ENCODE measurements around the gene RRP15.

The RRP15 gene

GRCh38 chr1:218330043-218330623 is 45.0 kb downstream of the RRP15 start:
- no peak overlapping the region for H4K8ac ChIP-seq (ENCODE audit: low read depth, low read length)
- no peak overlapping the region for H2BK12ac ChIP-seq (ENCODE audit: low read length)
- H3K4me2 ChIP-seq (ENCODE audit: low read length) = no peak overlapping the region
- no peak overlapping the region for H2AK5ac ChIP-seq (ENCODE audit: low read length)
- H2AFZ ChIP-seq (ENCODE audit: insufficient read depth, low read length, poor library complexity) = no peak overlapping the region
- no peak overlapping the region for H3K18ac ChIP-seq (ENCODE audit: low read length)
- no peak overlapping the region for H3K23ac ChIP-seq (ENCODE audit: low read length)
- H3K9ac ChIP-seq (ENCODE audit: low read length) = no peak overlapping the region
- no peak overlapping the region for H3K27ac ChIP-seq (ENCODE audit: low read depth, low read length)
- H3K4me1 ChIP-seq (ENCODE audit: control insufficient read depth in 1 of 2, insufficient read depth in 2 of 2, low read length in 2 of 2) = no peaks in the 10 kb centered on the region
- H3K27me3 ChIP-seq (ENCODE audit: insufficient read depth, low read length) = no peaks in the 10 kb centered on the region
- H2BK120ac ChIP-seq (ENCODE audit: insufficient read depth, low read length, poor library complexity) = no peak overlapping the region
- H4K12ac ChIP-seq (ENCODE audit: low read depth, low read length) = no peak overlapping the region
- no peaks in the 10 kb centered on the region for H3K36me3 ChIP-seq (ENCODE audit: control insufficient read depth in 1 of 2, insufficient read depth in 2 of 2, low read length in 2 of 2)
- no peaks in the 10 kb centered on the region for H3K79me2 ChIP-seq (ENCODE audit: control insufficient read depth, insufficient read depth, low read length, poor library complexity)
- H2BK5ac ChIP-seq (ENCODE audit: low read depth, low read length, poor library complexity) = no peak overlapping the region
- H4K91ac ChIP-seq (ENCODE audit: low read depth, low read length) = no peak overlapping the region
- no CpG with 5 or more reads among the region's 4 CpGs for WGBS (ENCODE audit: extremely low coverage, insufficient coverage, insufficient read length)
- no peak overlapping the region for H3K14ac ChIP-seq (ENCODE audit: low read length)
- no peak overlapping the region for H3K4me3 ChIP-seq (ENCODE audit: low read depth, low read length)
- no peak overlapping the region for H3K4ac ChIP-seq (ENCODE audit: low read depth, low read length)
- no peaks in the 10 kb centered on the region for H3K79me1 ChIP-seq (ENCODE audit: low read length)
- peak in 1 of 2 donors; percentile 67 for DNase-seq
- no peaks in the 10 kb centered on the region for H3K9me3 ChIP-seq (ENCODE audit: insufficient read depth, low read depth, low read length)

DNA sequence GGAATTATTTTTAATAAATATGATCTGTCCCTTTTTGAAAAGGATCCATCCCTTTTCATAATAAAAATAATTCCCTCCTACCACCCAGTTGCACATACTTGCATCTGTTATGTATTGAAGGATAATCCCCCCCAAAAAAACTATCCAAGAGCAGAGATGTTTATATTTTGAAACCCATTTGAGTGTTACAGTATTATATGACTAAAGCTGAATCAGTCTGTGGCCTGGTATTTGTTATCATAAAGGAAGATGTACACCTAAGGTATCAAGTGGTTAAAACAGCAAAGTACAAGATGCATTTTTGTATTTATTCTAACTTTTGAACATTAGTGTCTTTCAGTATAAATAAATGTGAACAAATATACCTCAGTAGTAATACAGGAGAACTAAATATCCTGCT is 47.3 kb downstream of the RRP15 start:
- DNase-seq = no peak

DNA sequence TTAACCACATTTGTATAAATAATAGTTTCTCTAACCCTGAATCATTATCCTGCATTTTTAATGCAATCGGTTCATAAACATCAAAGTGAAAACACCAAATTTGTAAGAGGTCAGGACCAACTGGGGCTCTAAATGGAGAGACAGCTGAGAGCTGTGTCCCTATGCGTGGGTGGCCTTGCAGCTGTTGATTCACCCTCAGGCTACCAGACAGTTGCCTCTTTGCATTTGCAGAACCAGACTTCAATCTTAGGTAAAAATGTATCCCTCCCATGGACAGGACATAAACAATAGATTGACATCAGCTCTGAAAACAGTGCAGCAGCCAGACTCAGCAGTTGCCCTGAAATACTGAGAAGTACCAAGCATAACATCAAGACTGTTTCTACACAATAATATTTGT is 51.2 kb downstream of the RRP15 start:
- peak; percentile 36 to 59 for DNase-seq
- no CpG with 5 or more reads among the region's 2 CpGs for WGBS (ENCODE audit: extremely low coverage, insufficient coverage, insufficient read length)
- no peaks in the 10 kb centered on the region for H3K79me1 ChIP-seq (ENCODE audit: low read length)
- H3K79me2 ChIP-seq (ENCODE audit: control insufficient read depth, insufficient read depth, low read length, poor library complexity) = no peaks in the 10 kb centered on the region
- H3K9me3 ChIP-seq (ENCODE audit: insufficient read depth, low read depth, low read length) = no peaks in the 10 kb centered on the region
- H3K18ac ChIP-seq (ENCODE audit: low read length) = no peak overlapping the region
- H3K36me3 ChIP-seq (ENCODE audit: control insufficient read depth in 1 of 2, insufficient read depth in 2 of 2, low read length in 2 of 2) = no peaks in the 10 kb centered on the region
- H2BK120ac ChIP-seq (ENCODE audit: insufficient read depth, low read length, poor library complexity) = no peak overlapping the region
- no peak overlapping the region for H3K23ac ChIP-seq (ENCODE audit: low read length)
- no peak overlapping the region for H4K91ac ChIP-seq (ENCODE audit: low read depth, low read length)
- H2BK5ac ChIP-seq (ENCODE audit: low read depth, low read length, poor library complexity) = no peak overlapping the region
- no peak overlapping the region for H3K9ac ChIP-seq (ENCODE audit: low read length)
- no peak overlapping the region for H4K12ac ChIP-seq (ENCODE audit: low read depth, low read length)
- H4K8ac ChIP-seq (ENCODE audit: low read depth, low read length) = no peak overlapping the region
- no peaks in the 10 kb centered on the region for H3K4me1 ChIP-seq (ENCODE audit: control insufficient read depth in 1 of 2, insufficient read depth in 2 of 2, low read length in 2 of 2)
- no peak overlapping the region for H3K4me2 ChIP-seq (ENCODE audit: low read length)
- H3K27me3 ChIP-seq (ENCODE audit: insufficient read depth, low read length) = no peaks in the 10 kb centered on the region
- no peak overlapping the region for H2AK5ac ChIP-seq (ENCODE audit: low read length)
- no peak overlapping the region for H2AFZ ChIP-seq (ENCODE audit: insufficient read depth, low read length, poor library complexity)
- no peak overlapping the region for H3K27ac ChIP-seq (ENCODE audit: low read depth, low read length)
- H3K14ac ChIP-seq (ENCODE audit: low read length) = no peak overlapping the region
- H2BK12ac ChIP-seq (ENCODE audit: low read length) = no peak overlapping the region
- no peak overlapping the region for H3K4ac ChIP-seq (ENCODE audit: low read depth, low read length)
- no peak overlapping the region for H3K4me3 ChIP-seq (ENCODE audit: low read depth, low read length)

More for the DNA sequence above, 47.3 kb downstream of the RRP15 start:
- Histone ChIP-seq H4K91ac (ENCODE audit: low read depth, low read length) (no peak overlapping the region), H3K27me3 (ENCODE audit: insufficient read depth, low read length) (no peaks in the 10 kb centered on the region), H2BK120ac (ENCODE audit: insufficient read depth, low read length, poor library complexity) (no peak overlapping the region), H2BK12ac (ENCODE audit: low read length) (no peak overlapping the region), H3K9ac (ENCODE audit: low read length) (no peak overlapping the region), H3K79me1 (ENCODE audit: low read length) (no peaks in the 10 kb centered on the region), H3K36me3 (ENCODE audit: control insufficient read depth in 1 of 2, insufficient read depth in 2 of 2, low read length in 2 of 2) (no peaks in the 10 kb centered on the region), H2BK5ac (ENCODE audit: low read depth, low read length, poor library complexity) (no peak overlapping the region), H2AFZ (ENCODE audit: insufficient read depth, low read length, poor library complexity) (no peak overlapping the region), H3K27ac (ENCODE audit: low read depth, low read length) (no peak overlapping the region), H4K8ac (ENCODE audit: low read depth, low read length) (no peak overlapping the region), H3K18ac (ENCODE audit: low read length) (no peak overlapping the region), H3K4me1 (ENCODE audit: control insufficient read depth in 1 of 2, insufficient read depth in 2 of 2, low read length in 2 of 2) (no peaks in the 10 kb centered on the region), H3K79me2 (ENCODE audit: control insufficient read depth, insufficient read depth, low read length, poor library complexity) (no peaks in the 10 kb centered on the region), H3K14ac (ENCODE audit: low read length) (no peak overlapping the region), H4K12ac (ENCODE audit: low read depth, low read length) (no peak overlapping the region), H3K9me3 (ENCODE audit: insufficient read depth, low read depth, low read length) (no peaks in the 10 kb centered on the region), H3K4me3 (ENCODE audit: low read depth, low read length) (no peak overlapping the region), H3K4ac (ENCODE audit: low read depth, low read length) (no peak overlapping the region), H3K23ac (ENCODE audit: low read length) (no peak overlapping the region), H3K4me2 (ENCODE audit: low read length) (no peak overlapping the region), H2AK5ac (ENCODE audit: low read length) (no peak overlapping the region)

- no peak overlapping the region for H3K4me3 ChIP-seq (ENCODE audit: low read depth, low read length)
- no peak overlapping the region for H3K27ac ChIP-seq (ENCODE audit: low read depth, low read length)
- no peak overlapping the region for H4K12ac ChIP-seq (ENCODE audit: low read depth, low read length)
- no peak overlapping the region for H2AFZ ChIP-seq (ENCODE audit: insufficient read depth, low read length, poor library complexity)
- H4K8ac ChIP-seq (ENCODE audit: low read depth, low read length) = no peak overlapping the region
- H3K9me3 ChIP-seq (ENCODE audit: insufficient read depth, low read depth, low read length) = no peaks in the 10 kb centered on the region
- DNase-seq = peak in 1 of 2 donors; percentile 70
- H3K14ac ChIP-seq (ENCODE audit: low read length) = no peak overlapping the region
- no peak overlapping the region for H2BK120ac ChIP-seq (ENCODE audit: insufficient read depth, low read length, poor library complexity)
- H3K36me3 ChIP-seq (ENCODE audit: control insufficient read depth in 1 of 2, insufficient read depth in 2 of 2, low read length in 2 of 2) = no peaks in the 10 kb centered on the region
- H4K91ac ChIP-seq (ENCODE audit: low read depth, low read length) = no peak overlapping the region
- no peak overlapping the region for H3K18ac ChIP-seq (ENCODE audit: low read length)
- no peak overlapping the region for H2BK12ac ChIP-seq (ENCODE audit: low read length)
- no peak overlapping the region for H3K4me2 ChIP-seq (ENCODE audit: low read length)
- no peaks in the 10 kb centered on the region for H3K79me2 ChIP-seq (ENCODE audit: control insufficient read depth, insufficient read depth, low read length, poor library complexity)
- H3K4me1 ChIP-seq (ENCODE audit: control insufficient read depth in 1 of 2, insufficient read depth in 2 of 2, low read length in 2 of 2) = no peaks in the 10 kb centered on the region
- H2AK5ac ChIP-seq (ENCODE audit: low read length) = no peak overlapping the region
- no CpG with 5 or more reads among the region's 1 CpG for WGBS (ENCODE audit: extremely low coverage, insufficient coverage, insufficient read length)
- H3K23ac ChIP-seq (ENCODE audit: low read length) = no peak overlapping the region
- no peaks in the 10 kb centered on the region for H3K27me3 ChIP-seq (ENCODE audit: insufficient read depth, low read length)
- H3K9ac ChIP-seq (ENCODE audit: low read length) = no peak overlapping the region
- no peak overlapping the region for H3K4ac ChIP-seq (ENCODE audit: low read depth, low read length)
- H3K79me1 ChIP-seq (ENCODE audit: low read length) = no peaks in the 10 kb centered on the region
- no peak overlapping the region for H2BK5ac ChIP-seq (ENCODE audit: low read depth, low read length, poor library complexity)
These were observed 54.3 kb downstream of the RRP15 start for GRCh38 chr1:218339267-218339831.

All from trophoblast cell (in vitro differentiated cells and primary cell).